ENCODE results near the gene ZNF580. TPM values are rescaled to one million over a fixed set of nuclear protein-coding genes. Genes with fewer than 3 reads are reported as not detected.

ZNF580 gene
- polyA plus RNA-seq, 1 donor (not counting 4 experiments of a cell fraction or from before 2014, with no cell fraction given), result 3.0 TPM

GRCh38 chr19:55680339-55681130, 39.7 kb downstream of the ZNF580 start:
- peaks cover 38 to 58% of the 10 kb centered on the region in 2 experiments for H3K36me3 ChIP-seq (ENCODE audit: control insufficient read depth in 2 of 2, extremely low read depth in 1 of 2, insufficient read depth in 2 of 2, low read length in 2 of 2)

GRCh38 chr19:55681131-55682092, 40.6 kb downstream of the ZNF580 start:
- no peak overlapping the region for H3K9ac ChIP-seq (ENCODE audit: control insufficient read depth, extremely low read depth, insufficient read depth, low read length)
- FAIRE-seq (no peak), DNase-seq (ENCODE audit: low read depth, low spot score) (no peak)
- TF ChIP-seq EZH2 (IDR thresholded peaks at IDR 0.05; ENCODE audit: low read length), result no peak
- TF ChIP-seq, protein P1, sequence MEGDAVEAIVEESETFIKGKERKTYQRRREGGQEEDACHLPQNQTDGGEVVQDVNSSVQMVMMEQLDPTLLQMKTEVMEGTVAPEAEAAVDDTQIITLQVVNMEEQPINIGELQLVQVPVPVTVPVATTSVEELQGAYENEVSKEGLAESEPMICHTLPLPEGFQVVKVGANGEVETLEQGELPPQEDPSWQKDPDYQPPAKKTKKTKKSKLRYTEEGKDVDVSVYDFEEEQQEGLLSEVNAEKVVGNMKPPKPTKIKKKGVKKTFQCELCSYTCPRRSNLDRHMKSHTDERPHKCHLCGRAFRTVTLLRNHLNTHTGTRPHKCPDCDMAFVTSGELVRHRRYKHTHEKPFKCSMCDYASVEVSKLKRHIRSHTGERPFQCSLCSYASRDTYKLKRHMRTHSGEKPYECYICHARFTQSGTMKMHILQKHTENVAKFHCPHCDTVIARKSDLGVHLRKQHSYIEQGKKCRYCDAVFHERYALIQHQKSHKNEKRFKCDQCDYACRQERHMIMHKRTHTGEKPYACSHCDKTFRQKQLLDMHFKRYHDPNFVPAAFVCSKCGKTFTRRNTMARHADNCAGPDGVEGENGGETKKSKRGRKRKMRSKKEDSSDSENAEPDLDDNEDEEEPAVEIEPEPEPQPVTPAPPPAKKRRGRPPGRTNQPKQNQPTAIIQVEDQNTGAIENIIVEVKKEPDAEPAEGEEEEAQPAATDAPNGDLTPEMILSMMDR (optimal IDR thresholded peaks at IDR 0.05 in 1 of 3, IDR thresholded peaks at IDR 0.05 in 1 of 3, conservative IDR thresholded peaks at IDR 0.05 in 1 of 3; ENCODE audit: extremely low read depth in 1 of 3, insufficient read depth in 2 of 3, low read length in 3 of 3), result no peak
- H3K27me3 ChIP-seq (ENCODE audit: control insufficient read depth, extremely low read depth, insufficient read depth, low read length), result no peaks in the 10 kb centered on the region
- no peak overlapping the region for H3K27ac ChIP-seq (ENCODE audit: control insufficient read depth, insufficient read depth, low read length)
- H3K4me2 ChIP-seq (ENCODE audit: control insufficient read depth, extremely low read depth, insufficient read depth, low read depth, low read length), result no peak overlapping the region
- H3K4me1 ChIP-seq (ENCODE audit: control insufficient read depth, extremely low read depth, insufficient read depth, low read length), result peaks cover 25% of the 10 kb centered on the region
- no peaks in the 10 kb centered on the region for H3K9me1 ChIP-seq (ENCODE audit: control insufficient read depth, extremely low read depth, insufficient read depth, low read length)
- no peaks in the 10 kb centered on the region for H3K9me3 ChIP-seq (ENCODE audit: control insufficient read depth, low read depth, low read length)
- H3K36me3 ChIP-seq (ENCODE audit: control insufficient read depth in 2 of 2, extremely low read depth in 1 of 2, insufficient read depth in 2 of 2, low read length in 2 of 2), result peaks cover 46 to 64% of the 10 kb centered on the region in 2 experiments
- peaks cover 90% of the 10 kb centered on the region for H3K79me2 ChIP-seq (ENCODE audit: control insufficient read depth, insufficient read depth, low read length)
- H3K4me3 ChIP-seq (ENCODE audit: control insufficient read depth in 2 of 3, extremely low read depth in 1 of 3, insufficient read depth in 2 of 3, low read depth in 1 of 3, low read length in 3 of 3), result no peak overlapping the region
- H4K20me1 ChIP-seq (ENCODE audit: control insufficient read depth, extremely low read depth, insufficient read depth, low read length), result peaks cover 10% of the 10 kb centered on the region
- dilution Hi-C loops (cut with MboI; ENCODE audit: extremely low pct_ligation_motif_present, low sequenced_read_pairs), result no loop called here
- H2AFZ ChIP-seq (ENCODE audit: control insufficient read depth, low read length), result no peak overlapping the region

More at GRCh38 chr19:55680339-55681130, 39.7 kb downstream of the ZNF580 start:
- Histone ChIP-seq H4K20me1 (ENCODE audit: control insufficient read depth, extremely low read depth, insufficient read depth, low read length) (peaks cover 10% of the 10 kb centered on the region), H2AFZ (ENCODE audit: control insufficient read depth, low read length) (no peak overlapping the region), H3K4me2 (ENCODE audit: control insufficient read depth, extremely low read depth, insufficient read depth, low read depth, low read length) (no peak overlapping the region), H3K9me3 (ENCODE audit: control insufficient read depth, low read depth, low read length) (no peaks in the 10 kb centered on the region), H3K79me2 (ENCODE audit: control insufficient read depth, insufficient read depth, low read length) (peaks cover 90% of the 10 kb centered on the region), H3K9me1 (ENCODE audit: control insufficient read depth, extremely low read depth, insufficient read depth, low read length) (no peaks in the 10 kb centered on the region), H3K4me1 (ENCODE audit: control insufficient read depth, extremely low read depth, insufficient read depth, low read length) (peaks cover 31% of the 10 kb centered on the region), H3K9ac (ENCODE audit: control insufficient read depth, extremely low read depth, insufficient read depth, low read length) (no peak overlapping the region), H3K27ac (ENCODE audit: control insufficient read depth, insufficient read depth, low read length) (no peak overlapping the region), H3K4me3 (ENCODE audit: control insufficient read depth in 2 of 3, extremely low read depth in 1 of 3, insufficient read depth in 2 of 3, low read depth in 1 of 3, low read length in 3 of 3) (no peak overlapping the region), H3K27me3 (ENCODE audit: control insufficient read depth, extremely low read depth, insufficient read depth, low read length) (no peaks in the 10 kb centered on the region)
- FAIRE-seq, result no peak
- dilution Hi-C loops (cut with MboI; ENCODE audit: extremely low pct_ligation_motif_present, low sequenced_read_pairs), result no loop called here
- DNase-seq (ENCODE audit: low read depth, low spot score), result no peak
- TF ChIP-seq EZH2 (IDR thresholded peaks at IDR 0.05; ENCODE audit: low read length), result no peak
